GM23248 (cell line): ENCODE data around the gene TAF4. TPM values are rescaled to one million over a fixed set of nuclear protein-coding genes. Genes with fewer than 3 reads are reported as not detected.
A peak's percentile ranks its signal among the peaks of the same experiment; 100 is the strongest.

Experiments used
- DNase-seq: peaks from one replicate; pipeline ENCODE4 v3.0.0-alpha.2; 2015
- H2AFZ ChIP-seq: fragments of 200-600 bp; sonication (generic); 2 replicates; pipeline ENCODE4 v1.6.1; 2016; ENCODE audit warnings: antibody characterized with exemption
- H3F3A ChIP-seq: fragments of 200-600 bp; sonication (generic); 2 replicates; pipeline ENCODE4 v1.6.1; 2016; ENCODE audit warnings: mild to moderate bottlenecking, antibody characterized with exemption, mixed run types; ENCODE audit not compliant: insufficient read depth
- H3K27ac ChIP-seq: fragments of 200-600 bp; sonication (generic); 2 replicates; pipeline ENCODE4 v1.5.1; 2016; ENCODE audit warnings: mild to moderate bottlenecking
- H3K27me3 ChIP-seq: fragments of 200-600 bp; sonication (generic); replicated peaks from 2 replicates; pipeline ENCODE4 v1.6.1; 2016; ENCODE audit warnings: mild to moderate bottlenecking; ENCODE audit not compliant: insufficient read depth
- H3K36me3 ChIP-seq: fragments of 200-600 bp; sonication (generic); 2 replicates; pipeline ENCODE4 v1.6.1; 2016; ENCODE audit warnings: low read depth, mild to moderate bottlenecking
- H3K4me1 ChIP-seq: fragments of 200-600 bp; sonication (generic); 2 replicates; pipeline ENCODE4 v1.6.1; 2016; ENCODE audit warnings: mild to moderate bottlenecking; ENCODE audit not compliant: insufficient read depth
- H3K4me2 ChIP-seq: fragments of 200-600 bp; sonication (generic); one replicate; pipeline ENCODE4 v1.6.1; 2016; ENCODE audit warnings: mild to moderate bottlenecking; ENCODE audit not compliant: unreplicated experiment
- H3K4me3 ChIP-seq: fragments of 200-600 bp; sonication (generic); 2 replicates; pipeline ENCODE4 v1.5.1; 2016; ENCODE audit warnings: mild to moderate bottlenecking
- H3K79me2 ChIP-seq: fragments of 200-600 bp; sonication (generic); 2 replicates; pipeline ENCODE4 v1.6.1; 2016; ENCODE audit warnings: mild to moderate bottlenecking; ENCODE audit not compliant: insufficient read depth
- H3K9ac ChIP-seq: fragments of 200-600 bp; sonication (generic); 2 replicates; pipeline ENCODE4 v1.6.1; 2016; ENCODE audit warnings: mild to moderate bottlenecking
- H3K9me2 ChIP-seq: fragments of 200-600 bp; sonication (generic); 2 replicates; pipeline ENCODE4 v1.6.1; 2016; ENCODE audit warnings: mixed run types, mild to moderate bottlenecking, moderate library complexity; ENCODE audit not compliant: insufficient read depth
- H3K9me3 ChIP-seq: fragments of 200-600 bp; sonication (generic); one replicate; pipeline ENCODE4 v1.6.1; 2017; ENCODE audit warnings: low read depth
- H4K20me1 ChIP-seq: fragments of 200-600 bp; sonication (generic); 2 replicates; pipeline ENCODE4 v1.6.0; 2016; ENCODE audit not compliant: insufficient read depth
- EZH2 ChIP-seq: fragments of 200-600 bp; sonication (generic); IDR thresholded peaks from 2 replicates; pipeline ENCODE4 v1.6.1; 2018; ENCODE audit warnings: antibody characterized with exemption, mild to moderate bottlenecking; ENCODE audit not compliant: insufficient read depth, poor library complexity, severe bottlenecking
- EZH2phosphoT487 ChIP-seq: fragments of 200-600 bp; sonication (generic); IDR thresholded peaks from 2 replicates; pipeline ENCODE4 v1.6.1; 2018; ENCODE audit warnings: antibody characterized with exemption, moderate library complexity, mild to moderate bottlenecking, low read depth; ENCODE audit not compliant: insufficient read depth
- WGBS, 2 experiments: methylation state at CpG; one replicate each; pipeline ENCODE4 v1.1.6; 2015 to 2017; ENCODE audit warnings: low lambda C conversion rate in 2 of 2, low coverage in 1 of 2; ENCODE audit errors: missing lambda C conversion rate in 2 of 2; 5-methylcytosine and 5-hydroxymethylcytosine counted together
- in situ Hi-C: fragments of 300-500 bp; cut with MboI; formaldehyde crosslinking; loops from 2 replicates; pipeline ENCODE4 v1.15.0; 2020
- polyA plus RNA-seq: library from polyadenylated mRNA; unstranded; fragments of >200 nt; fragmentation: Nextera tagmentation; extraction: Ambion mirVana; gene quantifications from 2 replicates; pipeline ENCODE4 v1.2.1, GENCODE V29; 2016
- total RNA-seq: library from RNA; depleted of rRNA; stranded (reverse); fragments of >200 nt; shearing (Covaris generic); gene quantifications from 2 replicates; pipeline ENCODE4 v1.2.3, GENCODE V29; 2014

Gene TAF4
- total and polyA plus RNA-seq, 2 experiments from 2014 or later = 1.4 to 2.9 TPM

GRCh38 chr20:61960836-61961235 is 104.8 kb downstream of the TAF4 start:
- no peaks in the 10 kb centered on the region for H3K9me2 ChIP-seq
- TF ChIP-seq EZH2phosphoT487 (no peak), EZH2 (no peak)
- H3K4me3 ChIP-seq = no peak overlapping the region
- no peaks in the 10 kb centered on the region for H3F3A ChIP-seq
- H3K4me1 ChIP-seq = no peaks in the 10 kb centered on the region
- H2AFZ ChIP-seq = no peak overlapping the region
- H3K27ac ChIP-seq = no peak overlapping the region
- peaks cover 19% of the 10 kb centered on the region for H3K27me3 ChIP-seq
- 71% methylated on average over 12 of the region's 12 CpGs for WGBS, 2 experiments
- H4K20me1 ChIP-seq = no peaks in the 10 kb centered on the region
- no peak for DNase-seq
- H3K9ac ChIP-seq = no peak overlapping the region
- H3K4me2 ChIP-seq = no peak overlapping the region
- in situ Hi-C loops = no loop called here
- no peaks in the 10 kb centered on the region for H3K36me3 ChIP-seq
- no peaks in the 10 kb centered on the region for H3K79me2 ChIP-seq
- H3K9me3 ChIP-seq = no peaks in the 10 kb centered on the region

GRCh38 chr20:61958773-61959700 is 106.6 kb downstream of the TAF4 start:
- TF ChIP-seq EZH2phosphoT487 (no peak), EZH2 (no peak)
- peak; percentile 28 for DNase-seq
- no peaks in the 10 kb centered on the region for H4K20me1 ChIP-seq
- peaks cover 16% of the 10 kb centered on the region for H3K27me3 ChIP-seq
- no peaks in the 10 kb centered on the region for H3K9me3 ChIP-seq
- H3K4me3 ChIP-seq = no peak overlapping the region
- H3K9ac ChIP-seq = no peak overlapping the region
- H3K36me3 ChIP-seq = no peaks in the 10 kb centered on the region
- H3K4me2 ChIP-seq = no peak overlapping the region
- H3F3A ChIP-seq = no peaks in the 10 kb centered on the region
- H3K79me2 ChIP-seq = no peaks in the 10 kb centered on the region
- WGBS, 2 experiments = 49% methylated on average over 22 of the region's 22 CpGs
- H3K4me1 ChIP-seq = no peaks in the 10 kb centered on the region
- no peaks in the 10 kb centered on the region for H3K9me2 ChIP-seq
- in situ Hi-C loops = no loop called here
- H3K27ac ChIP-seq = no peak overlapping the region
- H2AFZ ChIP-seq = no peak overlapping the region

- in situ Hi-C loops = no loop called here
- no peak overlapping the region for H3K4me3 ChIP-seq
- H4K20me1 ChIP-seq = no peaks in the 10 kb centered on the region
- H3K36me3 ChIP-seq = no peaks in the 10 kb centered on the region
- H3F3A ChIP-seq = no peaks in the 10 kb centered on the region
- H3K27me3 ChIP-seq = peaks cover 16% of the 10 kb centered on the region
- DNase-seq = peak; percentile 14
- H2AFZ ChIP-seq = no peak overlapping the region
- no peaks in the 10 kb centered on the region for H3K9me2 ChIP-seq
- no peak overlapping the region for H3K4me2 ChIP-seq
- H3K9ac ChIP-seq = no peak overlapping the region
- WGBS, 2 experiments = 58 to 59% methylated on average over 12 of the region's 12 CpGs
- no peaks in the 10 kb centered on the region for H3K9me3 ChIP-seq
- H3K4me1 ChIP-seq = no peaks in the 10 kb centered on the region
- H3K27ac ChIP-seq = no peak overlapping the region
- no peaks in the 10 kb centered on the region for H3K79me2 ChIP-seq
- no peak for TF ChIP-seq EZH2
- TF ChIP-seq EZH2phosphoT487 = no peak
Observed at GRCh38 chr20:61957961-61958715, 107.5 kb downstream of the TAF4 start.

GRCh38 chr20:61956396-61957342 is 109.0 kb downstream of the TAF4 start:
- no peak for TF ChIP-seq EZH2
- TF ChIP-seq EZH2phosphoT487 = no peak
- Histone ChIP-seq H3F3A (no peaks in the 10 kb centered on the region), H3K4me2 (no peak overlapping the region), H4K20me1 (no peaks in the 10 kb centered on the region), H3K9me2 (no peaks in the 10 kb centered on the region), H3K36me3 (no peaks in the 10 kb centered on the region), H3K79me2 (no peaks in the 10 kb centered on the region), H3K27ac (no peak overlapping the region), H3K9ac (no peak overlapping the region), H3K9me3 (no peaks in the 10 kb centered on the region), H3K4me1 (no peaks in the 10 kb centered on the region), H3K4me3 (no peak overlapping the region), H3K27me3 (peaks cover 16% of the 10 kb centered on the region), H2AFZ (no peak overlapping the region)
- in situ Hi-C loops = no loop called here
- DNase-seq = no peak
- WGBS, 2 experiments = 35 to 38% methylated on average over 12 of the region's 12 CpGs
